Peyer's patch (tissue), 4 donors: ENCODE results near the gene SCN5A. TPM values are rescaled to one million over a fixed set of nuclear protein-coding genes. Genes with fewer than 3 reads are reported as not detected.

Source experiments
- DNase-seq, 3 donors: peaks; one replicate each; pipeline ENCODE4 v3.0.0-alpha.2; 2017 to 2019
- H3K27ac ChIP-seq, 4 donors: fragments of 200-600 bp; sonication (generic); one replicate each; pipeline ENCODE4 v1.5.1; 2016 to 2019
- H3K27me3 ChIP-seq, 2 donors: fragments of 200-600 bp; sonication (generic); one replicate each; pipeline ENCODE4 v1.5.1; 2019
- H3K36me3 ChIP-seq, 3 donors: fragments of 200-600 bp; sonication (generic); one replicate each; pipeline ENCODE4 v1.5.1; 2016 to 2019
- H3K4me1 ChIP-seq, 4 donors: fragments of 200-600 bp; sonication (generic); one replicate each; pipeline ENCODE4 v1.5.1; 2016 to 2019
- H3K4me3 ChIP-seq, 4 donors: fragments of 200-600 bp; sonication (generic); 1 replicate in 3 of 4; 2 replicates in 1 of 4; pipeline ENCODE4 v1.5.1; 2016 to 2019; ENCODE audit warnings: mild to moderate bottlenecking in 1 of 4
- H3K9me3 ChIP-seq, 4 donors: fragments of 200-600 bp; sonication (generic); one replicate each; pipeline ENCODE4 v1.5.1; 2016 to 2019; ENCODE audit warnings: mild to moderate bottlenecking in 1 of 4
- POLR2A ChIP-seq, 2 donors: fragments of 450-650 bp; IDR thresholded peaks; one replicate each; pipeline ENCODE4 v1.5.1; 2017; ENCODE audit warnings: antibody characterized with exemption in 2 of 2, mild to moderate bottlenecking in 2 of 2, moderate library complexity in 2 of 2
- small RNA-seq, 2 donors: library from RNA; depleted of rRNA; stranded (forward); fragments of <200 nt; gene quantifications; one replicate each; pipeline ENCODE3, GENCODE V24; 2016
- total RNA-seq, 4 donors: library from RNA; depleted of rRNA; stranded (reverse); fragments of >200 nt; gene quantifications; one replicate each; pipeline ENCODE4 v1.1.0, GENCODE V29; 2016
- TF ChIP-seq, protein P1 (sequence below), 6 experiments: fragments of 450-650 bp in 4 of 6; fragments of 200-600 bp in 2 of 6; sonication (generic) in 1 of 6; IDR thresholded peaks; one replicate each; pipeline ENCODE4 v1.5.1; 2017 to 2019; ENCODE audit warnings: antibody characterized with exemption in 6 of 6, mild to moderate bottlenecking in 3 of 6, moderate library complexity in 1 of 6

The SCN5A gene
- total RNA-seq, 4 donors from 2014 or later, result 0.13 TPM; not detected in 3

DNA sequence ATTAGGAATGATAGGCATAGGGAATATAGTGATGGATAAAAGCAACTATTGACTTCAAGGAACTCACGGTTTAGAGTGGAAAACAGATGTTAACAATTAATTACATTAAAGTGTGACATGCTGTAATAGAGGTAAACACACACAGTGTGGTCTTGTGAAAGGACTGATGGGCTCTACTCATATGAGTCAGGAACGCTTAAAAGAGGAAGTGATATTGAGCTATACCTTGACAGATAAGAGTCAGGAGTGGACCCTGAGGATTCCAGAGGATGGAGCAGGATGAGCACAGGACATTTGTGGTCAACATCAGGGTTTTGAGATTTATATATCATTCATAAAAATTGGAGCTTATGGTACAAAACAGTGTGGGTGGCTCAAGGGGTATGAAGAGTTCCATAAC lies 142.4 kb downstream of the SCN5A start:
- H3K27me3 ChIP-seq, result no peaks in the 10 kb centered on the region
- H3K9me3 ChIP-seq, result no peaks in the 10 kb centered on the region
- TF ChIP-seq, protein P1, sequence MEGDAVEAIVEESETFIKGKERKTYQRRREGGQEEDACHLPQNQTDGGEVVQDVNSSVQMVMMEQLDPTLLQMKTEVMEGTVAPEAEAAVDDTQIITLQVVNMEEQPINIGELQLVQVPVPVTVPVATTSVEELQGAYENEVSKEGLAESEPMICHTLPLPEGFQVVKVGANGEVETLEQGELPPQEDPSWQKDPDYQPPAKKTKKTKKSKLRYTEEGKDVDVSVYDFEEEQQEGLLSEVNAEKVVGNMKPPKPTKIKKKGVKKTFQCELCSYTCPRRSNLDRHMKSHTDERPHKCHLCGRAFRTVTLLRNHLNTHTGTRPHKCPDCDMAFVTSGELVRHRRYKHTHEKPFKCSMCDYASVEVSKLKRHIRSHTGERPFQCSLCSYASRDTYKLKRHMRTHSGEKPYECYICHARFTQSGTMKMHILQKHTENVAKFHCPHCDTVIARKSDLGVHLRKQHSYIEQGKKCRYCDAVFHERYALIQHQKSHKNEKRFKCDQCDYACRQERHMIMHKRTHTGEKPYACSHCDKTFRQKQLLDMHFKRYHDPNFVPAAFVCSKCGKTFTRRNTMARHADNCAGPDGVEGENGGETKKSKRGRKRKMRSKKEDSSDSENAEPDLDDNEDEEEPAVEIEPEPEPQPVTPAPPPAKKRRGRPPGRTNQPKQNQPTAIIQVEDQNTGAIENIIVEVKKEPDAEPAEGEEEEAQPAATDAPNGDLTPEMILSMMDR (IDR thresholded peaks at IDR 0.05), result no peak
- TF ChIP-seq POLR2A (IDR thresholded peaks at IDR 0.05), result no peak
- no peak overlapping the region for H3K4me3 ChIP-seq
- DNase-seq, result no peak
- H3K4me1 ChIP-seq, result no peaks in the 10 kb centered on the region
- H3K27ac ChIP-seq, result no peak overlapping the region
- H3K36me3 ChIP-seq, result peaks cover 0 to 30% (median 0%) of the 10 kb centered on the region in 3 donors

- Histone ChIP-seq H3K9me3 (no peaks in the 10 kb centered on the region), H3K27me3 (no peaks in the 10 kb centered on the region), H3K36me3 (peaks cover 0 to 15% (median 0%) of the 10 kb centered on the region in 3 donors), H3K4me3 (no peak overlapping the region), H3K27ac (no peak overlapping the region), H3K4me1 (peaks cover 0 to 4% (median 0%) of the 10 kb centered on the region in 4 donors)
- no peak for TF ChIP-seq POLR2A (IDR thresholded peaks at IDR 0.05)
- TF ChIP-seq, protein P1 (IDR thresholded peaks at IDR 0.05), result no peak
- no peak for DNase-seq
These were observed 148.6 kb downstream of the SCN5A start for GRCh38 chr3:38500688-38501417.

Small RNAs within 50 kb of the gene (small RNA-seq; reads per million reads assigned to genes)
- gene RF00019, result 0 reads per million in 2 donors

Other genes with a start within 250 kb of the SCN5A start
- 10 to 100 TPM in 1 of 4 donors, 1 to 10 TPM in 3; 4.9 to 14.5 (median 7.6) TPM for gene ACVR2B, start 195.8 kb downstream of the SCN5A start, total RNA-seq
- 10 to 100 TPM; 11.4 to 44.6 (median 17.2) TPM for gene EXOG, start 153.3 kb downstream of the SCN5A start, total RNA-seq
- not detected for gene SCN10A, start 166.5 kb upstream of the SCN5A start, total RNA-seq